ENCODE data around the gene TBX21.

- TF ChIP-seq CTCF (IDR thresholded peaks at IDR 0.05) (no peak), POLR2AphosphoS5 (IDR thresholded peaks at IDR 0.05) (no peak)
Measured at GRCh38 chr17:47685556-47686275, 47.3 kb upstream of the TBX21 start.

Measured in suprapubic skin (tissue), 3 donors.